22Rv1 (cell line): Measurements from ENCODE around the gene ARHGAP25.

Source experiments
- H3K27ac ChIP-seq: fragments of 450-650 bp; 2 replicates; pipeline ENCODE4 v1.5.1; 2017
- CTCF ChIP-seq: fragments of 450-650 bp; IDR thresholded peaks from 2 replicates; pipeline ENCODE4 v1.5.1; 2017; ENCODE audit warnings: mild to moderate bottlenecking
- ZFX ChIP-seq: fragments of 450-650 bp; IDR thresholded peaks from 2 replicates; pipeline ENCODE4 v1.6.1; 2017; ENCODE audit warnings: antibody characterized with exemption, borderline replicate concordance

The ARHGAP25 gene

DNA sequence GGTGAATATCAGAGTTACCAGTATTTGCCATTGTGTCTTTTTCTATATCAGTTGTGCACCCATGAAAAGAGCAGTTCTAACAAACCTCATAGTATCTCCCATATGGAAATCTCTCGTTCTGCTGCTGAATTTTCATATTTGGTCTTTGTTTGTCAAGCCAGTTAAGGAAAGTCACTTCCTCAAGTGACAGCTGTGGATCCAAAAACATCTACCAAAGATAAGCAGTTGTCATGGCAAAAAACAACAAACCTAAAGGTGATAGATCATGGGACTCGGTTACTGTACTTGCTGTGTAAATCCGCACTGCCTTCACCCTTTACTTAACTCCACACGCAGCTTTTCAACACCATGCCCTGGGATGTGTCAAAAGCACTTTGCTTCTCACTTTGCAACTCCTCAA lies 119.3 kb downstream of the ARHGAP25 start:
- H3K27ac ChIP-seq, result no peak overlapping the region
- no peak for TF ChIP-seq CTCF
- no peak for TF ChIP-seq ZFX

DNA sequence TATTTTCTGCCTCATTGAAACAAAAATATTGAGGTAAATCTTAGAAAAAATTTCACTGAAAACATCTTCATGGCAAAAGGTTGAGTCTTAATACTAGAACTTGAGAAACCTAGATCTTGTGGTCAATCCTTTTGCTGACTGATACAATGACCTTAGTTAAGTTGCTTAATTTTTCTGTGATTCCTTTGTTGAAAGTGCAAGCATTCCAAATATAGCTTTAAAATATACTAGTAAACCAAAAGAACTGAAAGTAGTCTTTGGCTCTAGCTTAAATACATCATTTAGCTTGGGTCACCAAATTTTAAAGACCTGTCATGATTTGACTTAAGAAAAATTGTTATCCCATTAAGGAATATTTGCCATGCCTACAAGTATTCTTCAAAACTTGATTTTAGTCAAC lies 119.9 kb downstream of the ARHGAP25 start:
- H3K27ac ChIP-seq, result no peak overlapping the region
- no peak for TF ChIP-seq CTCF
- TF ChIP-seq ZFX, result no peak

- H3K27ac ChIP-seq, result no peak overlapping the region
- TF ChIP-seq ZFX (no peak), CTCF (no peak)
These were observed 120.9 kb downstream of the ARHGAP25 start for GRCh38 chr2:68855550-68855949.

GRCh38 chr2:68857202-68857845 lies 122.7 kb downstream of the ARHGAP25 start:
- no peak overlapping the region for H3K27ac ChIP-seq
- TF ChIP-seq CTCF, result no peak
- no peak for TF ChIP-seq ZFX

DNA sequence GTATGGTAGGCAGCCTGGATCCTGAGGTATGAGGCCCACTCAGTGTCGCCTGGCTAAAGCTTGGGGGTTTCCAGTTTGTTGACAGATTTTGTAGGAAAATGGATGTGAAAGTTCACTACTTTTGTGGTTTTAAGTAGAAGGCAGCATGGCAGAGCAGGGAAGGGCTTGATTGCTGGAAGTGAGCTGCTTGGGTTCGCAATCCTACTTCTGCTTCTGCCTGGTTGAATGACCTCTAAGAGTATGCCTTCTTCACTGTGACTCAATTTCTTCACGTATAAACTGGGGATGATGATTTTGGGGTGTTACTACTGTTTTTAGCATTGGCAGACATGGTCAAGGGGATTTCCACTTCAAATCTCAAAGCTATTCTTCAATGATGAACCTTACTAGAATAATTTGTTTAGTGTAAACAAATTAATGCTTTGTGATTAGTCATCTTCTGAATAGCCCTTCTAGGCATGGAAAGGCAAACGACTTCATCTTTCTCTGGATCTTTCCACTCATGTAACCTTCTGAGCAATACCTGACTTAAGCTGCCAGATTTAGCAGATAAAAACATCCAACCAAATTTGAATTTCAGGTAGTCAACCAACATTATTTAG lies 123.3 kb downstream of the ARHGAP25 start:
- no peak overlapping the region for H3K27ac ChIP-seq
- TF ChIP-seq CTCF (no peak), ZFX (no peak)

DNA sequence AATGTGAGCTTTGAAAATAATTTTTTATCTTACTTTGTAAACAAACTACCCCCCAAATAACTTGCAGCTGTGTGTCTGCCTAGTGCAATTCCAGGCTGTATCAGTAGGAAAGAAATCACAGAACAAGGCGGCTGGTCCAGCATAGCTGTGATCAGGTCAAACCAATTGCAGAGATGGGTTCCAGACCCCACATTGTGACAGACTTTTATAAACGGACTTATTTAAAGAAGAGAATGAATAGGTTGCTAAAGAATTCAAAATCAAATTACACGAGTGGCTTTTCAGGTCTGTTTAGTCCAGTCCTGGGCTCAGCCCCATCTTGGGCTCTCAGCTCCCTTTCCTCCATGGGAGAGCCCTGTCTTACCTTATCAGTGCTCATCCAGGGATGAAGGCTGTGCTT lies 125.5 kb downstream of the ARHGAP25 start:
- TF ChIP-seq CTCF (no peak), ZFX (no peak)
- H3K27ac ChIP-seq, result no peak overlapping the region

DNA sequence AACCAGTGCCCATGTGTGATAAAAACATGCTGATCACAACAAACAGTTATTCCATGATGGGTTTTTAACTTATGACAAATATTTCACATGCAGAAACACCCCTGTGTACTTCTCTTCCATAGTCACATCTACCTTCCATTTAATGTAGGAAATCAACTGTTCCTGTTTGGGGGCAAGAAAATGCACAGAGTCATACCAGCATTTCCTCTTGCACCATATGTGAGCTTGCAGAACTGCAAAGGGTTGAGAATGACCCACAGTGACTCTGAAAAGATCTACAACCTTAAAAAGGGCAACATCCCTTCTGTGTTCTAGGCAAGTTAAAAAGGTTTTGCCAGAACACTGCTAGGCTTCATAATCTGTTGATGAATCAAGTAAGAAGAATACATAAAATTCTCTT lies 126.7 kb downstream of the ARHGAP25 start:
- H3K27ac ChIP-seq, result no peak overlapping the region
- TF ChIP-seq CTCF, result no peak
- TF ChIP-seq ZFX, result no peak
